HG03457 (cell line): ENCODE data around the gene PLAC8.
"Not testable (repeated sequence)": the region's sequence is repeated elsewhere in the genome, so short reads cannot be mapped to it uniquely, and the experiment has no call there.

Source experiments
- ATAC-seq: cut with Tn5 transposase; IDR thresholded peaks from one replicate; pipeline ENCODE4 v1.9.1; 2021; ENCODE audit warnings: moderate number of reproducible peaks; ENCODE audit not compliant: unreplicated experiment

Gene PLAC8

GRCh38 chr4:83074086-83074704 lies 40.3 kb downstream of the PLAC8 start:
- ATAC-seq: peak; percentile 50

GRCh38 chr4:83071116-83071515 lies 43.4 kb downstream of the PLAC8 start:
- ATAC-seq: no peak

- ATAC-seq: no peak
Measured at GRCh38 chr4:83067058-83067639, 47.4 kb downstream of the PLAC8 start.

- ATAC-seq: no peak
Measured at GRCh38 chr4:83065266-83065665, 49.3 kb downstream of the PLAC8 start.

- ATAC-seq: no peak
Measured at GRCh38 chr4:83062739-83063138, 51.8 kb downstream of the PLAC8 start.

GRCh38 chr4:83054928-83055327 lies 59.6 kb downstream of the PLAC8 start:
- no peak for ATAC-seq

- not testable (repeated sequence) for ATAC-seq
Measured at GRCh38 chr4:83048781-83049180, 65.7 kb downstream of the PLAC8 start.

GRCh38 chr4:83046693-83047473 lies 67.6 kb downstream of the PLAC8 start:
- ATAC-seq: no peak

GRCh38 chr4:83043801-83044407 lies 70.6 kb downstream of the PLAC8 start:
- ATAC-seq: no peak

- ATAC-seq: not testable (repeated sequence)
Measured at GRCh38 chr4:83043157-83043556, 71.4 kb downstream of the PLAC8 start.

GRCh38 chr4:83040269-83040668 lies 74.3 kb downstream of the PLAC8 start:
- ATAC-seq: no peak
